Measurements from ENCODE around the gene ZNF496.
"Not testable (repeated sequence)": the region's sequence is repeated elsewhere in the genome, so short reads cannot be mapped to it uniquely, and the experiment has no call there.

The ZNF496 gene

DNA sequence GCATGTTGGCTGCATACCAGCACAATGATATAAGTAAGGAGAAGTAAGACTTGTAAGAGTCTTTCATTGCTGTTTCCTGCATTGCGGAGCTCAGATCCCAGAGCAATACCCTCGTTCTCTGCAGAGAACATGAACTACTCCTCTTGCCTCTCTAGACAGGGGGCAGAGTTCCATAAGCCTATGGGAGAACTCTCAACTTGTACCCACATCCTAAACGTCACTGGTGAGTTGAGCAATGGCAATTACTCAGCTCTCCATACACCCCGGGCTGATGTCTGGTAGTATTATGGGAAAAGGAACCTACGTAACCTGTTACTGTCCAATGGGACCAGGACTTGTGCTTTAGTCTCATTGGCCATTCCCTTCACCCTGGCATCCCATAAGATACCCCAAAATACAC lies 27.3 kb upstream of the ZNF496 start:
- no peak for DNase-seq

DNA sequence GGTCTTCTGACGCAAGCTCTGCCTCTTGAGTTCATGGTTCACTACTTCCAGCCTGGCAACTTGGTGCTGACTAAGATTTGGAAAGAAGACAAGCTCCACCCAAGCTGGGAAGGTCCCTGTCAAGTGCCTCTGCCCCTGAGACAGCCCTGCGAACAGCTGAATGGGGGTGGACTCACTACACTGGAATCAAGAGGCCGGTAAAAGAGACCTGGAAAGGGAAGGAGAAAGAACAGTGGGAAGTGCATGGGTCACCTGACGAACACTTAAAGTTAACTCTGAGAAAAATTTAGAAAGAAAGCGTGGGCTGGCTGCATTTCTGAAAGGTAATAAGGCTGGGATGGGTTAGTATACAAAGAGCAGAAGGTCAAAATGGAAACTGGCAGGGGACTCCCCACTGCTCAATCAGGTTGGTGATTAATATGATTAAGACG lies 26.1 kb upstream of the ZNF496 start:
- DNase-seq, result no peak

DNA sequence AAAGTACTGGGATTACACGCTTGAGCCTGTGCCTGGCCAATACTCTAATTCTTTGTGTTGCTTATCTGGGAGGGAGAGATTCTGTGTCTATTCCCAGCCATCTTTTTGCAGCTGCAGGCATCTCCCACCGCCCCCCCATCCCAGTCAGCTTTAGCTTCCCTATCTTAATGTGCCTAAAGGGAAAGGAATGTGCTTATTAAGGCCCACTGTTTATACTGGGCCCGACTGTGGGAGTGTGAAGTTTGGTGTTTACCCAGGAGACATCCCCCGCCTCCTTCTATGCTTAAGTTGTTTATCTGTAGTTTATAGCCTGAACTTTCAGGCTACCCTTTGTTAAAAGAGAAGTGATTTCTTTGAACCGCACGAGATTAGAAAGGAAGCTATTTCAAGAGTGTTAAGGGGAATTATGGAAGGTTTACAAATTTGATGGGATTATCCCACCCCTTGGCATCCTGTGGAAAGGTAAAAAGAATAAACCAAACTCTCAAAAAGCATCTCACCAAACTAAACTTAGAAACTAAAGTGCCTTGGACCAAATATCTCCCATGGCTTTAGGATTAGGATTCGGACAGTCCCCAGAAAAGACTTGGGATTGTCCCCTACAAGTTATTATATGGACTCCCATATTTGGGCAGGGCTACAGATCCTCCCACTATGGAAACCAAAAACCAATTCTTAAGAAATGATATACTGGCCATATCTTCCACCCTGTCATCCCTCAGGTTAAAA lies 25.5 kb upstream of the ZNF496 start:
- no peak for DNase-seq

DNA sequence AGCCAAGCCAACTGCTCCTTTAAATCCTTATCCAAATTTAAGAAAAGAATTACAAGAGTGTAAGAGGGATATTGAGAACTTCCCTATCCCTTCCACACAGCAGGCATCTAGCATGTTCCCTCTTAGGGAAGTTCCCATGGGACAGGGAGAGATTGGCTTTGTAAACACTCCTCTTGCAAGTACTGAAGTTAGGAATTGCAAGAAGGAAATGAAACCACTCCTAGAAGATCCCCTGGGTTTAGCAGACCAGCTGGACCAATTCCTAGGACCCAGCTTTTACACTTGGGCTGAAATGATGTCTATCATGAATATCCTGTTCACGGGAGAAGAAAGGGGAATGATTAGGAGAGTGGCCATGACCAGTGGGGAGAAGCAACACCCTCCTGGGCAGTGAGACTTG lies 23.5 kb upstream of the ZNF496 start:
- DNase-seq, result not testable (repeated sequence)

DNA sequence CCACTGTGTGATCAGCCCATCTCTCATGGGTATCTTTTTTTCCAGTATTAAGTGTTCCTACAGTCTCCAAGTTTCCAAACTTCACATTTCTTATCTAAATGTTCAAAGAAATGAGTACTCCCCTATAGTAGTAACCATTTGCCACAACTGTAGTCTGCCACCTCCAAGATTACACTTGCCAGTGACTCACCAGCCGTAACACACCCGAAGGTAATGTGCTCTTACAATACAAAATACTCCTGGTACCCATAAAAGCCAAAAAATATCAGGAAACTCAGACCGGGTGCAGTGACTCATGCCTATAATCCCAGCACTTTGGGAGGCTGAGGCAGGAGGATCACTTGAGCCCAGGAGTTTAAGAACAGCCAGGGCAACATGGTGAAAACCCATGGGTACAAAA lies 20.5 kb upstream of the ZNF496 start:
- DNase-seq, result no peak

DNA sequence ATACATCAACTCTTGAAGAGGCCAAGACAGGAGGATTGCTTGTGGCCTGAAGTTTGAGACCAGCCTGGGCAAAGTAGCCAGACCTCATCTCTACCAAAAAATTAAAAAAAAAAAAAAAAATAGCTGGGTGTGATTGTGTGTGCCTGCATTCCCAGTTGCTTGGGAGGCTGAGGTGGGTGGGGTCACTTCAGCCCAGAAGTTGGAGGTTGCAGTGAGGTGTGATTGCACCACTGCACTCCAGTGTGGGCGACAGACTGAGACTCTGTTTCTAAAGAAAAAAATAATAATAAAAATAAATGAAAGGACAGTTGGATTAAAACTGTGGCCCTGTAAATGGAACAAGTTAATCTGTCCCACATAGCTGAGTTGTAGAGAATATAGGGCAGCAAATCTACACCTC lies 18.9 kb upstream of the ZNF496 start:
- no peak for DNase-seq

DNA sequence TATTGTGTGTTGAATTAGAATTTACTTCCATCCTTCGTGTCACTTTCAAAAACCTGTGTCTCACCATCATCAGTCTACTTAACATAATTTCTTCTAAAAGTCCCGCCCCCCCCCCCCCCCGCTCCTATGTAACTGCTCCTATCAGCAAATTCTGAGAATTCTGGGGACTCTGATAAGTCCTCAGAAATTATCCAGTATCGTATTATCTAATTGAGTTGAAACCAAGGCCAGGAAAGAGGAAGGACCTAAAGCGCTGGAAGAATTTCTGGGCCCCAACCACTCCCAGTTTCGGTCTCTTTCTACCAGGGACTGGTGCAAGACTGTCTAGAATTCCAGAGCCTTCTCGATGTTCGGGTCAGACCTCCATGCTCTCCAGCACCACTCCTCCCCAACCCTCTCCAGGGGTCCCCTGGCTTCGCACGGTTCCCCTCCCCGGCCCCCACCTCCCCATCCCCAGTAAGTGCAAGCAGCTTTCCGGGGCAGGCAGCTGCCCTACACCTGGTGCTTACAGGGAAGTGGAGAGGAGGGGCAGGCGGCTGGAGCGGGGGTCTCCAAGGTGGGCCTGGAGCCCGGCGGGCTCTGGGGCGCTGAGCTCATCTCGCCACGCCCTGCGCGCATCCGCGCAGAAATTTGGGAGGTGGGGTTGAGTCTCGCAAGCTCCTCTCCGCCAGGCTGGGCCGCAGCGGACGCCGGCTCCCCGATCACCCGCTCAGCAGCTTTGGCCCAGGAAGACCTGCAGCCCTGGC lies 16.0 kb upstream of the ZNF496 start:
- DNase-seq, result no peak

DNA sequence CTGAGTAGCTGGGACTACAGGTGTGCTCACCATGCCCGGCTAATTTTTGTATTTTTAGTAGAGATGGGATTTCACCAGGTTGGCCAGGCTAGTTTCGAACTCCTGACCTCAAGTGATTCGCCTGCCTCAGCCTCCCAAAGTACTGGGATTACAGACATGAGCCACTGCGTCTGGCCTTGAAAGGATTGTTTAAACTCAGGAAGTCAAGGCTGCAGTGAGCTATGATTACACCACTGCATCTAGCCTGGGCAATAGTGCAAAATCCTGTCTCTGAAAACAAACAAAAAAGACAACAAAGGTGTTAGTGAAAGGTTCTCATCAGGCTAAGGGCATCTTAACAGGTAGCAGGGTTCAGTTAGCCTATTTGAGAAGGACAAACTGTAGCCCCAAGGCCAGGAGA lies 14.2 kb upstream of the ZNF496 start:
- DNase-seq, result no peak

DNA sequence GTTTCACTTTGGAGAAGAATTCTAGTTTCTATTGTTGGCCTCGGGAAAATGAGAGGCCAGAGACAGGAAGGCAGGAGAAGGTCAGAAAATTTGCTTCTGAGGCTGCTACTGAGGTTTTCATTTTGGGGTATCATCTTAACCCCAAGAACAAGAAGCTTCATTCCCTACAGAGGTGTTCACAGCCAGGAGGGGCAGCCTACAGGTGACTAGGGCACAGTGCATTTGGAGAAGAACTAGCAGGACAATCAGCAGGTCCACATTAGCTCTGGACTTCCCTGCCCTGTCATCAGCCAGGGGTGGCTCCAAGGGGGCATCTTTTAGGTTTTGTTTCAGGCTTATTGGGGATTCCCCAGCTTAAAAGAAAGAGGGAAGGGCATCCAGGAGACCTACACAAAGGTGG lies 12.1 kb upstream of the ZNF496 start:
- no peak for DNase-seq

DNA sequence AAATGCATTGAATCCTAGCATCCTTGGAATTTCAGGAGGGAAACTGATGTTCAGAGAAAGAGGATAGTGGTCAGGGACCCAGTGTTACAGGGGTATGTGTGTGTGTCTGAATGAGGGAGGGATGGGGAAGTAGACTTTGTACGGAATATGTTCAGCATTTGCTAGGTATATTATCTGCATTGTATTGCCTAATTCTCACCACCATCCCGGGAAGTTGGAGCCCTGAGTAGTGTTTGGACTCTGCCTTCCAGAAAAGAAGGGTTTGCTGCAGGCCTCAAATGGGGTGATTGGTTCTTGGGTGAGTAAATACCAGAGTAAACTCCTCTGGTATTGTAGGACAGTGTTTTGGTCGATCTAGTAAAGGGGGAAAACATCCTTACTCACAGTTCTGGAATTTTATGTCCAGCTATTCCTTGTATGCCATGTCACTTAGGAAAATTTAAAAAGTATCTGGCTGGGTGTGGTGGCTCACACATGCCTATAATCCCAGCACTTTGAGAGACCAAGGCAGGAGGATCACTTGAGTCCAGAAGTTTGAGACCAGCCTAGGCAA lies 7.1 kb upstream of the ZNF496 start:
- no peak for DNase-seq

DNA sequence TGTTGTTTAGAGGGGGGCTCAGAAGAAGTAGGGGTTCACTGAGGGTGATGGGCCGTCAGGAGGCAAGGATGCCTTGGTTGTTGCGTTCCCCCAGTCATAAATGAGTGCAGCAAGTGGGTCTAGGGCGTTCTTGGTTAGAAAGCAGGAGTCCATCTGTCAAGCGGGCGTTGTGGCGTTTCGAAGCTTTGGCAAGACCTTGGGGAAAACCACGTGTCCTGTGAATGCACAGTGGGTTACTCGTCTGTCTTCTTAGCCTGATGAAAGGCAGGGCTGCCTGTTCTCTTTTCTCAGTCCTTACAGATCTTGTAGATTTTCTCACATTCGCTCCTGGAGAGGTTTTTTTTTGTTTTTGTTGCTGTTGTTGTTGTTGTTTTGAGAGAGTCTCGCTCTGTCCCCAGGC lies 6.3 kb upstream of the ZNF496 start:
- no peak for DNase-seq

DNA sequence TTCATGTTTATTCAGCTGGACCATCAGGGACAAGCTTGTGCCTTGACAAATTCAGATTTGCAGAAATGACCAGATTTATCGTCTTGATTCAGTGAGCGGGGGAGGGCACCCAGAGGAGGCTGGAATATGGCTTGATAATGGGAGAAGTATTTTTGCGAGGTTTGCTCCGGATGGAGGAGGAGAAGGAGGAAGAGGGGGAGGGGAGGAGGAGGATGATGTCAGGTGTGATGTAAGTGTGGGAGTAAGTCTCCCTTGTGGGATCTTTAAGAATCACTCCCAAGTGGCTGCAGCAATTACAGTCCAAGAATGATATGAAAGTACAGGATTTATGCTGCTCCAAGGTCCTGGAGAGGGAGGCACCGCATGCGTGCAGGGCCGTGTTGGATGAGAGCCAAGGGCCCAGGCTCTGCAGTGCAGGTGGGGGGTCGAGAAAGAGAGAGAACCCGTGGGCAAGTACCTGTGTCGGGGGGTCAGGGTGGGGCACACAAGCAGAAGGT lies 5.6 kb upstream of the ZNF496 start:
- DNase-seq, result no peak

DNA sequence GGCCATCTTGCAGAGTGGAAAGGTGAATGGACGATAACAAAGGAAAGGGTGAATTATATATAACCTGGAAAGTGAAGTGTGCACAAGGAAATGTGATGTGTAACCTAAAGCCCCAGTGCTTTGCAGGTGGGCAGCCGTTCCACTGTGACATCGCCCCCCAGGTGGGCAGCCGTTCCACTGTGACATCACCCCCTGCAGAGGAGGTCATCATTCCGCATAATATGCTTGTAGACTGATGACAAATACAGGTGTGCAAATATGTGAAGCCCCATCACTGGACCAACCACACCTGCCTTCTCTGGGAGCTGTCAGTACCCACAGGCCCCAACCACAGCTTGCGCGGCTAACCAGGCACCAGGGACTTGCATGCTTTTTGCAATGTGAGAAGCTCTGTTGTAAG lies 4.7 kb upstream of the ZNF496 start:
- no peak for DNase-seq

DNA sequence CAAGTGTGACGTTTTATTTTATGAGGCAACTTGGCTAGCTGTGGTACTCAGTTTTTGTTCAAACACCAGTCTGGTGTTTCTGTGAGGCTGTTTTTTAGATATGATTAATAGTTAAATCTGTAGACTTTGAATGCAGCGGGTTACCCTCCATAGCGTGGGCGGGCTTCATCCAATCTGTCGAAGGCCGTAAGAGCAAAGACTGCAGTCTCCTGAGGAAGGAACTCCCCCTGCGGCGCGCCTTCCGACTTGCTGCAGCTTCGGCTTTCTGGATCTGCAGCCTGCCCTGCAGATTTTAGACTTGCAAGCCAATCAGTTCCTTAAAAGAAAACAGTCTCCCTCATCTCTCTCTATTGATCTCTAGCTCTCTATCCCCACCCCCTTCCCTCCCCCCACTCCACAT lies 4.2 kb upstream of the ZNF496 start:
- DNase-seq, result no peak

DNA sequence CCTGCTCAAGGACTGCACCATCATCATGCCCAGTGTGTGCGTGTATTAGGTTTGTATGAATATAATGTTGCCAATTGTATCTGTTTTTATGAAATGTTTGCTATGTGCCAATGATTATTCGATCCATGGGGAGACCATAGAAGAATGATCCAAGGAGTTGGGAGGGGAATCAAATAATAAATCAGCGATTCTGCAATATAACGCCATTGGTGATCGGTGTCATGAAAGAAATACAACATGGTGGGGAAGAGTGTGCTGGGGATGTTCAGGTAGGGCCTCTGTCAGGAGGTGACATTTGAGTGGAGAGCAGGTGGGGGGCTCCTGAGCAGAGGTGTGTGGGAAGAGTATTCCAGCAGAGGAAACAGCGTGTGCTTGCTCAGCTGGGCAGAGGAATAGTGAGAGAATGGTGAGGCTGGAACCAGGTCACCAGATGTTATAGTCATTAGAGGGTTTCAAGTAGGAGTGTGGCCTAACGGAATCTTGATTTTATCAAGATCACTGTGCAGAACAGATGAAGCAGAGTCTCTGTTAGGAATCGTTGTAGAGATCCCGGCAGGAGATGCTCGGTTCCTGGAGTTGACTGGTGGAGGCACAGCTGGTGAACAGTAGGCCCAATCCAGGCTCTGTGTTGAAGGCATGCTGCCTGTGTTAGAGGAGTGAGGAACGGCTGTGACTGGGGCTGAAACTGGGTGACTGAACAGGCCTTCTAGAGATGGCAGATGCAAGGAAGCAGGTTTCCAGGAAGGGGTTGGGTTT lies 2.9 kb upstream of the ZNF496 start:
- no peak for DNase-seq

DNA sequence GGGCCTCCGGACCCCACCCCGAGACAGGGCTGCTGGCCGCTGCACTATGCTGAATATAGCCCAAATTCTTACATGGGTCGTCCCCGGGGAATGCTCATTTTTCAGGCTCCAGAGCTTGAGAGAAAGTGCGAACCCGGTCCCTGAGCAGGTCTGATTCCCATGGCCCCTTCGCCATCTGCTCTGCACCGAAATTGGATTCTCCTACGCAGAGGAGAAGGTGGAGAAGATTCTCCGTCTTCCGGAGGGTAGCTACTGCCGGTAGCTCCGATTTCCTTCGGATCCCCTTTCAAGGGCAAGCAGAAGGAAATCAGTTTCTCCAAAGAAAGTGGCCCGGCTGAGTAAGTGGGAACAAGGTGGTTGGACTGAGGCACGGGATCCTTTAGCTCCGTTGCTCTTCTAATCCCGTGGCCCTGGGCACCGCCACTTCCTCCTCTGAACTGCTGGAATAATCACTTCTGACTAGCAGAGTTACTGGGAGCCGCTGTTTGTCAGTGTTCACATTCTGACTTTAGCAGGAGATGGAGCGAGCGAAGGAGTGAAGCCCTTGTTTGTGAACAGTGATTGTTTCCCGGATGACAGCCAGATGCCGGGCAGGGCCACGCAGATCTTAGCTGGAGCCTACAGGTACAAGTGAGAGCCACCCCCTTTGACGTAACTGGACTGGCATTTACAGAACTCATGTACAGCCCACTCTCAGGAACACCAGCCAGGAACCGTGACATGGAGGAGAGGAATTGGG lies 1.1 kb upstream of the ZNF496 start:
- DNase-seq, result no peak

DNA sequence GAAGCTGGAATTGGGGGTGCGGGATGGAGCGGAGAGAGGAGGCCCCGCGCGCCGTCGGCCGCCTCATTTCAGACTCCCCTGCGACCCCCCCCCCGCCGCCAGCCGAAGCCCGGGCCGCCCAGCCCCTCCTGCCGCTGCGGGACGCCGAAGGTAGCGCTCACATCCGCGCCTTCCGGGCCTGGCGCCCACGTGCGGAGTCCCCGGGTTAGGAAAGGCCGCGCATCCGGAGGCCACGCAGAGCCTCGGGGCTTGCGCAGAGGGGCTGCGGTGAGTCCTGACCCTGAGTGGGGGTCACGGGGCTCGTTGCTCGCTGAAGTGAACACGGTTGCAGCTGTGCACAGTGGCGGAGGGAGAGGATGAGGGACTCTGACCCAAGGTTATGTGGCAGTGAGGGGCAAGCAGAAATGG lies 552 bp upstream of the ZNF496 start:
- peak; percentile 52 for DNase-seq

DNA sequence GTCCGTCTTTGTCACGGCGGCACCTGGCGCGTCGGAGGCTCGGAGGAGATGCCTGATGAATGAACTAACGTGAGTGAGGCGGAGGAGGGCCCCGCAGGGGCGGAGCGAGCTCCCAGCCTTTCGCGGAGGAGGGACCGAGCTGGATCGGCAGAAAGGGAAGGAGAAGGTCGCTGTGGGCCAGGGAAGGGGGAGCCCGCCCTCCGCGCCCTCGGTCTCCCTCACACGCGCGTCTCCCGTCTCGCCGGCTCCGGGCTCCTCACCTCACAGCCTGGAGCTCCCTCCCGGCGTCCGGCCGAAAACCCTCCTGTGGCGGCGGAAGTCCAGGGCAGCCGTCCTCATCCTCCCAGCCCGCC lies 519 bp downstream of the ZNF496 start:
- DNase-seq, result peak; percentile 75

DNA sequence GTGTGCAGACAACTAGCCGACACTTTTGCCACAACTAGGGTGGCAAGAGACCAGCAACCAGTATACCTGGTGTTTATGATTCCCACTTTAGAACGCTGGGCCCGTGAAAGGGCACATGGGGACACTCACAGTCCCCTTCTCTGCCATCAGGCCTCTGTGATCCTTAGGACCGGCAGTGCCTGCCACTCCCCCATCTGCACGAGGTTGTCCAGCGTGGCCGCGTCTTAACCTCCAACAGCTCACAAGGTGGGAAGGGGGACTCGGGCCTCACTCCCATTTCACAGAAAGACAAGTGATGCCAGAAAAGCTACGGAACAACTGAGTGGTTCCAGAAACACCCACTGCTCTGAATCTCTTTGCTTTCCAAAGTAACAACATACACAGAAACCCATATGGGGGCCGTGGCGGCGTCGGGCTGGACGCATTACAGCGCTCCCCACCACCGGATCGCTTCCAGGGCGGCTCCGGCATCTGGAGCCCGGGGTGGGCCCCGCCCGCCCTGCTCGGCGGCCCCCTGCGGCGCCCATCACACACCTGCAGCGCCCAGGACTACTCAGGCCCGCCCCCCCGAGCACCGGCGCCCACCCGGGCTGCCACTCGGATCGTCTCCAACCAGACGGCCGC lies 1.0 kb downstream of the ZNF496 start:
- no peak for DNase-seq

DNA sequence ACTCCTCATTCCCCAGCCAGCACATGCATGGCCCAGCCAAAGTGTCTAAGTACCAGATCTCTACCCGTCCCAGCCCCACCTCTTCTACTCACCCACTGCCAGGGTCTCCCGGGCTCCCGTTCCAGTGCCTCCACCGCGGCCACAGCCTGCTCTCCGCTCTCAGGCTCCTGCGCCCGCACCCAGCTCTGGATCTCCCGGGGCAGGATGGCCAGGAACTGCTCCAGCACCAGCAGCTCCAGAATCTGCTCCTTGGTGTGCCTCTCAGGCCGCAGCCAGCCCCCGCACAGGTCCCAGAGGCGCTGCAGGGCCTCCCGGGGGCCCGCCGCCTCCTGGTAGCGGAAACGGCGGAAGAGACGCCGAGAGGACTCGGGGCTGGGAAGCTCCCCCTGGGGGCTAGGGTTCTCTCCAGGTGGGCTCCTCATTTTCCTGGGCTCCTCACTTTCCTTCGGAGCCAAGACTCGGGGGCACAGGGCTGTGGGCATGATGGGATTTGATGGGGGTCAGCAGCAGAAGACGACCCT lies 2.5 kb downstream of the ZNF496 start:
- DNase-seq, result no peak

DNA sequence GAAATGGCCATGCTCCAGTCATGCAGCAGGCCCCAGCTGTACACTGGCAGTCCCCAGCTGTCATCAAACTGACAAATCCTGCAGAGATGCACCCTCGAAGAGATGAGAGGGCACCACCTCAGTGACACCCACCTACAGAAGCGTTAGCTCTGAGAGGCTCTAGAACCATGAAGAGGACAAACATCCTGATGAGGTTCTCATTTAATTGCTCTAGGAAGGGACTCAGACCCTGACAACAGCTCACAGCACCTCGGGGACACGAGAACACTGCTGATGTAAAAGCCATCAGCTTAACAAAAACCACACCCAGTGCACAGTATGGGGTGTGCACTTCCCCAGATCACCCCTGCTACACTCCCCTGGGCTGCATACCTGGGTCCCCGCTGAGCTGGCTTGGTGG lies 3.4 kb downstream of the ZNF496 start:
- DNase-seq, result no peak
